Prostate gland (tissue), 2 donors: Measurements from ENCODE around the gene BOK. TPM values are rescaled to one million over a fixed set of nuclear protein-coding genes. Genes with fewer than 3 reads are reported as not detected.
"Not testable (repeated sequence)": the region's sequence is repeated elsewhere in the genome, so short reads cannot be mapped to it uniquely, and the experiment has no call there.

ENCODE experiments used
- DNase-seq: peaks from one replicate; pipeline ENCODE4 v3.0.0-alpha.2; 2019; ENCODE audit warnings: low spot score
- H3K27ac ChIP-seq, 2 donors: fragments of 200-600 bp; sonication (generic); 2 replicates each; pipeline ENCODE4 v1.5.1; 2017 to 2019
- H3K27me3 ChIP-seq: fragments of 200-600 bp; sonication (generic); replicated peaks from 2 replicates; pipeline ENCODE4 v1.5.1; 2019; ENCODE audit not compliant: insufficient read depth
- H3K36me3 ChIP-seq, 2 donors: fragments of 200-600 bp; sonication (generic); 1 replicate in 1 of 2; 2 replicates in 1 of 2; pipeline versions ENCODE4 v1.5.1 to v1.8.1; 2017 to 2019
- H3K4me1 ChIP-seq: fragments of 200-600 bp; sonication (generic); replicated peaks from 2 replicates; pipeline ENCODE4 v1.5.1; 2019
- H3K4me3 ChIP-seq, 2 donors: fragments of 200-600 bp; sonication (generic); 2 replicates each; pipeline ENCODE4 v1.5.1; 2017 to 2019
- H3K9me3 ChIP-seq: fragments of 200-600 bp; sonication (generic); 2 replicates; pipeline ENCODE4 v1.5.1; 2017
- POLR2A ChIP-seq: fragments of 450-650 bp; IDR thresholded peaks from one replicate; pipeline ENCODE4 v1.6.1; 2016; ENCODE audit warnings: antibody characterized with exemption, mild to moderate bottlenecking
- POLR2AphosphoS5 ChIP-seq: sonication (generic); formaldehyde crosslinking; IDR thresholded peaks from one replicate; pipeline ENCODE4 v1.6.1; 2017; ENCODE audit warnings: antibody characterized with exemption
- WGBS: methylation state at CpG from one replicate; pipeline ENCODE4 v1.1.5; 2018; 5-methylcytosine and 5-hydroxymethylcytosine counted together
- intact Hi-C: fragments of 100-400 bp; cut with DNase I; formaldehyde crosslinking; loops from one replicate; pipeline ENCODE4 v1.14.2; 2022
- total RNA-seq, 2 donors: library from RNA; depleted of rRNA; stranded (reverse); fragments of >200 nt; gene quantifications; one replicate each; pipeline ENCODE4 v1.1.0, GENCODE V29; 2016
- TF ChIP-seq, protein P1 (sequence below), 4 experiments: fragments of 200-600 bp in 2 of 4; fragments of 450-650 bp in 2 of 4; sonication (generic) in 2 of 4; IDR thresholded peaks; 1 replicate in 3 of 4; 2 replicates in 1 of 4; pipeline ENCODE4 v1.5.1; 2016 to 2019; ENCODE audit warnings: antibody characterized with exemption in 4 of 4, mild to moderate bottlenecking in 2 of 4, moderate library complexity in 2 of 4

The BOK gene
- total RNA-seq, 2 donors from 2014 or later: 58.3 to 91.6 TPM

DNA sequence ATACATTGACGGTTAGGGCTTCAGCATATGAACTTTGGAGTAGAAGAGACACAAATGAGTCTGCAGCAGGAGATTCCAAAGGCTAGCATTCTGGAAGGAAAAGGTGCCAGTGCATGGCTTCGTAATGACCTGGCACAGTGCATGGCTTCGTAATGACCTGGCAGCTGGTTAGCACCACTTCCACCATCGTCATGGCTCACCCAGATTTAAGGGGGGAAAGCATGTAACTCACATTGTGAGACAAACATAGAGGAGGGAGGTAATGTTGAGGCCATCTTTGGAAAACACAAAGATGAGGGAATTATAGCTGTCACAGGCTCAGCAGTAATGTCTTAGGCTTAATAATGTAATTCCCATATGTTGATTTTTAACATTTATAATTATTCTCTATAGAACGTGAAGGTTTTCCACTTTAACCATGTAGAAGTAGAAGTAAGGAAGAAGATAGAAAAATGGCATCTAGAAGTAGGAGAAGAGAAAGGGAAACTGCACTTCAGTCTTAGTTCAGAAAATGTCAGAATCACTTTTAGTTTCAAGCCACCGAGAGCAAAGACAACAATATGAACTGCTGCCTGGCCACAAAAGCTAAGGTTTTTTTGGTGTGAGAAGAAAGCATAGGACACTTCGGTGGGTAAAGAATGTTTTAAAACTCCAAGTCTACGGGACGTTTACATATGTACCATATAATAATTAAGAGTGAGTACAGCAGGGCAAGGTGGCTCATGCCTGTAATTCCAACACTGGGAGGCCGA is 43.4 kb upstream of the BOK start:
- no peaks in the 10 kb centered on the region for H3K9me3 ChIP-seq
- H3K4me1 ChIP-seq: no peaks in the 10 kb centered on the region
- TF ChIP-seq POLR2A: no peak
- TF ChIP-seq POLR2AphosphoS5: no peak
- TF ChIP-seq, protein P1, sequence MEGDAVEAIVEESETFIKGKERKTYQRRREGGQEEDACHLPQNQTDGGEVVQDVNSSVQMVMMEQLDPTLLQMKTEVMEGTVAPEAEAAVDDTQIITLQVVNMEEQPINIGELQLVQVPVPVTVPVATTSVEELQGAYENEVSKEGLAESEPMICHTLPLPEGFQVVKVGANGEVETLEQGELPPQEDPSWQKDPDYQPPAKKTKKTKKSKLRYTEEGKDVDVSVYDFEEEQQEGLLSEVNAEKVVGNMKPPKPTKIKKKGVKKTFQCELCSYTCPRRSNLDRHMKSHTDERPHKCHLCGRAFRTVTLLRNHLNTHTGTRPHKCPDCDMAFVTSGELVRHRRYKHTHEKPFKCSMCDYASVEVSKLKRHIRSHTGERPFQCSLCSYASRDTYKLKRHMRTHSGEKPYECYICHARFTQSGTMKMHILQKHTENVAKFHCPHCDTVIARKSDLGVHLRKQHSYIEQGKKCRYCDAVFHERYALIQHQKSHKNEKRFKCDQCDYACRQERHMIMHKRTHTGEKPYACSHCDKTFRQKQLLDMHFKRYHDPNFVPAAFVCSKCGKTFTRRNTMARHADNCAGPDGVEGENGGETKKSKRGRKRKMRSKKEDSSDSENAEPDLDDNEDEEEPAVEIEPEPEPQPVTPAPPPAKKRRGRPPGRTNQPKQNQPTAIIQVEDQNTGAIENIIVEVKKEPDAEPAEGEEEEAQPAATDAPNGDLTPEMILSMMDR (IDR thresholded peaks at IDR 0.05): no peak
- no peaks in the 10 kb centered on the region for H3K36me3 ChIP-seq
- no peak overlapping the region for H3K27ac ChIP-seq
- no peaks in the 10 kb centered on the region for H3K27me3 ChIP-seq
- 48% methylated on average over 10 of the region's 10 CpGs for WGBS
- intact Hi-C loops: no loop called here
- H3K4me3 ChIP-seq: no peak overlapping the region
- no peak for DNase-seq

DNA sequence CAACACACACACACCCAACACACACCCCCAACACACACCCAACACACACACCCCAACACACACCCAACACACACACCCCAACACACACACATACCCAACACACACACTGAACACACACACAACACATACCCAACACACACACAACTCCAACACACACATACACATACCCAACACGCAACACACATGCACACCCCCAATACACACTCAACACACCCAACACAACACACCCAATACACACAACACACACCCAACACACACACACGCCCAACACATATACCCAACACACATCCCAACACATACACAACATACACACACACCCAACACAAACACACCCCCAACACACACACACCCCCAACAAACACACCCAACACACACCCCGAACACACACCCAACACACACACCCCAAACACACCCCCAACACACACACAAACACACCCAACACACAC is 42.0 kb upstream of the BOK start:
- intact Hi-C loops: no loop called here
- WGBS: 100% methylated on average over 3 of the region's 3 CpGs
- DNase-seq: no peak
- Histone ChIP-seq H3K4me1 (no peaks in the 10 kb centered on the region), H3K36me3 (no peaks in the 10 kb centered on the region), H3K27me3 (no peaks in the 10 kb centered on the region), H3K9me3 (no peaks in the 10 kb centered on the region), H3K4me3 (no peak overlapping the region), H3K27ac (no peak overlapping the region)
- TF ChIP-seq POLR2A (no peak), POLR2AphosphoS5 (no peak)
- TF ChIP-seq, protein P1 (IDR thresholded peaks at IDR 0.05): no peak

DNA sequence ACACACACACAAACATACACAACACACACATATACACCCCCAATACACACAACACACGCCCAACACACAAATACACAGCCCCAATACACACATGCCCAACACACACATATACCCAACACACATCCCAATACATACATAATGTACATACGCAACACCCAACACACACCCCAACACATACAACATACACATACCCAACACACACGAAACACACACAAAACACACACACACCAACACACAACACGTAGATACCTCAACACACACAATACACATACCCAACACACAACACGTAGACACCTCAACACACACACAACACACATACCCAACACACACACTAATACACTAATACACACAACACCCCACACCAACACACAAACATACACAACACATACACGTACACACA is 41.2 kb upstream of the BOK start:
- intact Hi-C loops: no loop called here
- H3K36me3 ChIP-seq: no peaks in the 10 kb centered on the region
- no peak overlapping the region for H3K4me3 ChIP-seq
- H3K9me3 ChIP-seq: no peaks in the 10 kb centered on the region
- TF ChIP-seq POLR2AphosphoS5 (no peak), POLR2A (no peak)
- TF ChIP-seq, protein P1 (IDR thresholded peaks at IDR 0.05): no peak
- H3K27me3 ChIP-seq: no peaks in the 10 kb centered on the region
- DNase-seq: no peak
- no peaks in the 10 kb centered on the region for H3K4me1 ChIP-seq
- 97% methylated on average over 6 of the region's 6 CpGs for WGBS
- H3K27ac ChIP-seq: no peak overlapping the region

DNA sequence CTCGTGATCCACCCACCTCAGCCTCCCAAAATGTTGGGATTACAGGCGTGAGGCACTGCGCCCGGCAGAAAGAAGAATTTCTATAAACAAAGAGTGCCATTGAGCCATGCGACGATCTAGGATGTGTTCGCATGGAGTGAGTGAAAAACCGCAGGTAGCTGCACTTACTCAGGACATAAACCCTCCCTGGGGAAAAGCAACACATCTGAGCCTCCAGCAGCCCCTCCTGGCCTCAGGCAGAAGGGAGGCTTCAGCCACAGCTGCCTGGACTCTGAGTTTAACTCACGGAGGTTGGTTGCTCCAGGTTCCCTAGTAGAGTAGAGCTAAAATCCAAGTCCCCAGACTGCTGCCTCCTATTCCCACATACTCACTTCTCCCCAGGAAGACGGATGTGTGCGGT is 38.9 kb upstream of the BOK start:
- H3K36me3 ChIP-seq: no peaks in the 10 kb centered on the region
- no peak overlapping the region for H3K27ac ChIP-seq
- TF ChIP-seq POLR2A (no peak), POLR2AphosphoS5 (no peak)
- TF ChIP-seq, protein P1 (IDR thresholded peaks at IDR 0.05): no peak
- no peaks in the 10 kb centered on the region for H3K27me3 ChIP-seq
- no peaks in the 10 kb centered on the region for H3K4me1 ChIP-seq
- intact Hi-C loops: no loop called here
- no peak overlapping the region for H3K4me3 ChIP-seq
- DNase-seq: no peak
- 58% methylated on average over 11 of the region's 11 CpGs for WGBS
- no peaks in the 10 kb centered on the region for H3K9me3 ChIP-seq

DNA sequence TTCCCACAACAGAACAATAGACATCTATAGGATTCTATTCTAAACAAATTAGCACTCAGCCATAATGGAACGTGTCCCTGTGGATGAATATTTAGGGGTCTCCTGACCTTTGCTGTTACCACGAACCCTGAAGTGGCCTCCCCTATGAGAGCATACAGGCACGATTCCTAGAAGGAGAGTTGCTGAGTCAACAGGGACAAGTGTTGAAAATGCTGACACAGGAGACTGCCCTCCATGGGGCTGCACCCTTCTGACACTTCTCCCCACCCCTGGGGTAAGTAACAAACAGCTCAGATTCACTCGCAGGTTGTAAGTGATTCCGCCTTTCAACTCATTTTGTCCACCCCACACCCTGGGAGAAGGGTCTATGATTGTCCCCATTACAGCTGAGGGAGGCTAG is 36.1 kb upstream of the BOK start:
- Histone ChIP-seq H3K4me3 (no peak overlapping the region), H3K9me3 (no peaks in the 10 kb centered on the region), H3K27ac (no peak overlapping the region), H3K27me3 (no peaks in the 10 kb centered on the region), H3K36me3 (no peaks in the 10 kb centered on the region), H3K4me1 (no peaks in the 10 kb centered on the region)
- no peak for TF ChIP-seq POLR2AphosphoS5
- TF ChIP-seq POLR2A: no peak
- TF ChIP-seq, protein P1 (IDR thresholded peaks at IDR 0.05): no peak
- no peak for DNase-seq
- intact Hi-C loops: no loop called here
- 76% methylated on average over 5 of the region's 5 CpGs for WGBS

DNA sequence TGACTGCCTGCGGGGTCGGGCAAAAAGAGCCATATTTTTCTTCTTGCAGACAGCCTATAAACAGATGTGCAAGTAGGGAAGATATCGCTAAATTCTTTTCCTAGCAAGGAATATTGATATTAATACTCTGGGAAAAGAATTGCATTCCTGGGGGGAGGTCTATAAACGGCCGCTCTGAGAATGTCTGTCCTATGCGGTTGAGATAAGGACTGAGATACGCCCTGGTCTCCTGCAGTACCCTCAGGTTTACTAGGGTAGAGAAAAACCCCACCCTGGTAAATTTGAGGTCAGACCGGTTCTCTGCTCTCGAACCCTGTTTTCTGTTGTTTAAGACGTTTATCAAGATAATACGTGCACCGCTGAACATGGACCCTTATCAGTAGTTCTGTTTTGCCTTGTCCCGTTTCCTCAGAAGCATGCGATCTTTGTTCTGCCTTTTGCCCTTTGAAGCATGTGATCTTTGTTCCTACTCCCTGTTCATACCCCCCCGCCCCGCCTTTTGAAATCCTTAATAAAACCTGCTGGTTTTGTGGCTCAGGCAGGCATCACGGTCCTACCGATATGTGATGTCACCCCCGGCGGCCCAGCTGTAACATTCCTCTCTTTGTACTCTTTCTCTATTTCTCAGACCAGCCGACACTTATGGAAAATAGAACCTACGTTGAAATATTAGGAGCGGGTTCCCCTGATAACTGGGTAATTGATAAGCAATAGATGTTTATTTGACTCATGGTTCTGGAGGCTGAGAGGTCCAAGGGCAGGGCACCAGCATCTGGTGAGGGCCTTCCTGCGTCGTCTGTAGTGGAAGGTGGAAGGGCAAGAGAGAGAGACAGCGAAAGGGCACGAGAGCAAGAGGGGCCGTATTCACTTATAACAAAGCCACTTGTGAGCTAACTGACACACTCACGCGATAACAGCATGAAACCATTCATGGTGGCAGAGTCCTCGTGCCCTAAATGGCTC is 32.4 kb upstream of the BOK start:
- H3K27ac ChIP-seq, H3K9me3 ChIP-seq, H3K4me3 ChIP-seq, intact Hi-C loops, H3K4me1 ChIP-seq, H3K27me3 ChIP-seq, H3K36me3 ChIP-seq, DNase-seq: not testable (repeated sequence)
- 94% methylated on average over 31 of the region's 31 CpGs for WGBS
